Measurements from ENCODE around the gene PDE1C.

Gene PDE1C

DNA sequence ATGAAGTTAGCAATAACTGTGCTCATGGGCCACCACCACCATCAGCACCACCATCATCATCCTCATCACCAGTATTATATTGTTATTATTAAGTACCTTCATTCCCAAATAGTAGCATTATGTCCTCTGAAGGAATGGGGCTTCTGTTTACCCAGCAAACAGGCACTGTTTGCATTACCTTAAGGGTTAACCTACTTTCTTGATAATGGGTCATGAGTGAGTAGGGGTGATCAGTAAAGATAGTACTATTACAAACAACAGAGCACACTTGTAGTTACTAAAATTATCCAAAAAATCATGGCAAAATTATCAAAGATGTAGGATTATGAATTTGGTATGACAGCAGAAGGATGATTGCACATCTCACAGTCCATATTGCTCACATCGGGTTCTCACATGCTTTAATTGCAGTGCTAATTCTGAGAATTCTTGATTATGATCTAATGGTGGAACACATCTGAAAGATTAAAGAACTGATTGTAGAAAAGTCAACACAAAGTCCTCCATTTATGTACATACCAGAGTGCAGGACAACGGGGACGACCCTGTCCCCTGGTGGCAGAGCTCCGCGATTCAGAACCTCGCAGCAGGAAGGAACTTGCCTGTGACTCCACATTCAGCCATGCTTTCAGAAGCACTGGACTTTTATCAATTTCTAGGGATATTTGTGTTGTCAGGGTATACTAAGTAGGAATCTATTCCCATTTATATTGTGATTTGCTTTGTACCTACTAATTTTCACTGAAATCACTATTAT lies 31.0 kb downstream of the PDE1C start:
- TF ChIP-seq, protein P1, sequence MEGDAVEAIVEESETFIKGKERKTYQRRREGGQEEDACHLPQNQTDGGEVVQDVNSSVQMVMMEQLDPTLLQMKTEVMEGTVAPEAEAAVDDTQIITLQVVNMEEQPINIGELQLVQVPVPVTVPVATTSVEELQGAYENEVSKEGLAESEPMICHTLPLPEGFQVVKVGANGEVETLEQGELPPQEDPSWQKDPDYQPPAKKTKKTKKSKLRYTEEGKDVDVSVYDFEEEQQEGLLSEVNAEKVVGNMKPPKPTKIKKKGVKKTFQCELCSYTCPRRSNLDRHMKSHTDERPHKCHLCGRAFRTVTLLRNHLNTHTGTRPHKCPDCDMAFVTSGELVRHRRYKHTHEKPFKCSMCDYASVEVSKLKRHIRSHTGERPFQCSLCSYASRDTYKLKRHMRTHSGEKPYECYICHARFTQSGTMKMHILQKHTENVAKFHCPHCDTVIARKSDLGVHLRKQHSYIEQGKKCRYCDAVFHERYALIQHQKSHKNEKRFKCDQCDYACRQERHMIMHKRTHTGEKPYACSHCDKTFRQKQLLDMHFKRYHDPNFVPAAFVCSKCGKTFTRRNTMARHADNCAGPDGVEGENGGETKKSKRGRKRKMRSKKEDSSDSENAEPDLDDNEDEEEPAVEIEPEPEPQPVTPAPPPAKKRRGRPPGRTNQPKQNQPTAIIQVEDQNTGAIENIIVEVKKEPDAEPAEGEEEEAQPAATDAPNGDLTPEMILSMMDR (conservative IDR thresholded peaks at IDR 0.05; ENCODE audit: control insufficient read depth, insufficient read depth, low read depth, low read length) = no peak
- no peak overlapping the region for H3K4me3 ChIP-seq (ENCODE audit: control insufficient read depth, low read depth, low read length)
- no peak for DNase-seq (ENCODE audit: low read depth)

DNA sequence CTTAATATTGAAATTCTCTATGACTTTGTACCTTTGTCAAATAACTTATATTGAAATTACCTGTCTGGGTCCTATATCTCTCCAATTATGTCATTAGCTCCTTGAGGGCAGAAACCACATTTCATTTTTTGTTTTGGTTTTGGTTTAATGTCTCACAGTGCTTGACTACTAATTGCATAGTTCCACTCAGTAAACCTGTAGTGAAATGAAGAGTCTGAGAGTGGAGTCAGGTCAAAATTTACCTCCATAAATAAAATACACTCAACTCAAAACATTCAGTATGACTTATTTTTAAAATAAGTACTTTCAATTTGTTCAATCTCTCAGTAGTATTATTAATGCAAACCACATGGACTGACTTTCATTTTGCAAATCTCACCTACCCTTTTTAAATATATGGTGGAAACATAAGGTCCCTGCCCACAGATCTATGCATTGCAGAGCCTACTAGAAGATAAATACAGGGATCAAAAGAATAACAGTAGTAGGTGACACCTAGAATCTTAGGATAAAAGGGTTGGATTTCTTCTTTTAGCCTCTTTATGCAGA lies 32.5 kb downstream of the PDE1C start:
- TF ChIP-seq, protein P1 (conservative IDR thresholded peaks at IDR 0.05; ENCODE audit: control insufficient read depth, insufficient read depth, low read depth, low read length) = no peak
- no peak overlapping the region for H3K4me3 ChIP-seq (ENCODE audit: control insufficient read depth, low read depth, low read length)
- no peak for DNase-seq (ENCODE audit: low read depth)

DNA sequence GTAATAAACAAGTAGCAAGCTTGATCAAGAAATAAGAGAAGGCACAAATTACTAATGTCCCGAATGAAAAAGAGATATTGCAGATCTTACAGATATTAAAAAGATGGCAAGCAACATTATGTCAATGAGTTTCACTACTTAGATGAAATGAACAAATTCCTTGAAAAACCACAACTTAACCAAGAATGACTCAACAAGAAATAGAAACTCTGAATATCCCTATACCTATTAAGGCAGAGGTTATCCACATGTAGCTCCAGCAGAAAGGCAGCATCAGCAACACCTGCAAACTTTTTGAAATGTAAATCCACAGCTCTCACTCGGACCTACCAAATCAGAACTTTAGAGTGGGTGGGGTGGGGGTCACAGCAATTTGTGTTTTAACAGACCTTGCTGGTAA lies 33.6 kb downstream of the PDE1C start:
- TF ChIP-seq, protein P1 (conservative IDR thresholded peaks at IDR 0.05; ENCODE audit: control insufficient read depth, insufficient read depth, low read depth, low read length) = no peak
- DNase-seq (ENCODE audit: low read depth) = peak; percentile 21

DNA sequence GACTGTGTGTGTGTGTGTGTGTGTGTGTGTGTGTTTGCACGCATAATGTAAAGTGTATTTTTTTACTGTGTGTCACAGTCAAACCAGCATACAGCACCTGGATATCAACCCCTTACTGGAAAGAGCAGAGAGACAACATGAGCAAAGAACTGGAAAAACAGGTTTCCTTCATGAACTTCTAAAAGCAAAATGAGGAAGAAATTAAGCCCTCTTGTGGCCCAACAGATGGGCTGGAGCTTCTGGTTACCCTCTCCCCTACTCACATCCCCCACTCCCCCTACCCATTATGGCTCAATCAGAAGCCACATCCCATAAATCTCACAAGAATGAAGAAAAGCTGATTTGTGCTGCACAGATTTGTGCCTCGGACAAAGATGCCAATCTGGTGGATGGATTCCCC lies 36.2 kb downstream of the PDE1C start:
- TF ChIP-seq, protein P1 (conservative IDR thresholded peaks at IDR 0.05; ENCODE audit: control insufficient read depth, insufficient read depth, low read depth, low read length) = no peak
- no peak overlapping the region for H3K4me3 ChIP-seq (ENCODE audit: control insufficient read depth, low read depth, low read length)
- DNase-seq (ENCODE audit: low read depth) = no peak

More for the DNA sequence above, 33.6 kb downstream of the PDE1C start:
- H3K4me3 ChIP-seq (ENCODE audit: control insufficient read depth, low read depth, low read length) = no peak overlapping the region

DNA sequence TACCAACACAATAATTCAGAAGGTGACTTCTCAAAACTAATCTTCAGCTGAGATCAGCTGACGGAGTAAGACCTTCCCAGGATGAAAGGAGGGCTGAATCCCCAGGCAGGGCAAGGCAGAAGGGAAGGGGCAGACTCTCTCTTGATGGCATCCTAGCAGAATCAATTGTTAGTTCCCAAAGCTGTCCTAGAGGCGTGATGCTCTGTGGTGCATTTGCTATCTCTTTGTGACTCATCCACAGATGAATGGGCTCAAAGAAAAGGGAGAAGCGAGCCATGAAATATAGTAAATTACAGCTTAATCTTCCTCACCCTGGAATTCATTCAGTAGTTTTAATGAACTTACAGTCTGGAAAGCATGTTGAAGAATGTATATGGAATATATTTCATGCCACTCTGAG lies 37.2 kb downstream of the PDE1C start:
- DNase-seq (ENCODE audit: low read depth) = no peak
- TF ChIP-seq, protein P1 (conservative IDR thresholded peaks at IDR 0.05; ENCODE audit: control insufficient read depth, insufficient read depth, low read depth, low read length) = no peak
- H3K4me3 ChIP-seq (ENCODE audit: control insufficient read depth, low read depth, low read length) = no peak overlapping the region

DNA sequence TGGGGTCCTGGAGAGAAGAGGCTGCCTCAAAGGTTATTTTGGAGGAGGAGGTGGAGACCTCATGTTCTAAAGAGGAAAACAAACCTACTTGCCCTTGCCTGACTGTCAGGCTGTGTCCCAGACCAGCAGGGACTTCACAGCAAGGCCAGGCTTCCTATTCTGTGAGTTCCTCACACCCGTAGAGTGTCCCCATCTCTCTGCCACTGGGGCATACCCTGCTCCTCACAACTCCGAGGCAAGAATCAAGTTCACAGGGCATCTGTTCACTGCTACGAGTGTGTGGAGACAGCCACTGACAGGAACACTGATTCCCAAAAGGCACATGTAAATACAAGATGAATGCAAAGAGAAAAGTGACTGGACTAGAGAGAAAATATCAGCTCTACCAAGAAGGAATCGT lies 38.0 kb downstream of the PDE1C start:
- TF ChIP-seq, protein P1 (conservative IDR thresholded peaks at IDR 0.05; ENCODE audit: control insufficient read depth, insufficient read depth, low read depth, low read length) = no peak
- DNase-seq (ENCODE audit: low read depth) = no peak
- no peak overlapping the region for H3K4me3 ChIP-seq (ENCODE audit: control insufficient read depth, low read depth, low read length)
